Measurements from ENCODE around the gene EOLA1.
A peak's percentile ranks its signal among the peaks of the same experiment; 100 is the strongest.
"Not testable (repeated sequence)": the region's sequence is repeated elsewhere in the genome, so short reads cannot be mapped to it uniquely, and the experiment has no call there.

The EOLA1 gene

GRCh38 chrX:149515954-149516602 lies 24.7 kb upstream of the EOLA1 start:
- no peak for DNase-seq

- no peak for DNase-seq
Observed at GRCh38 chrX:149516604-149517003, 24.2 kb upstream of the EOLA1 start.

- no peak for DNase-seq
Observed at GRCh38 chrX:149517308-149517707, 23.5 kb upstream of the EOLA1 start.

GRCh38 chrX:149518236-149518635 lies 22.6 kb upstream of the EOLA1 start:
- DNase-seq: no peak

GRCh38 chrX:149520636-149521277 lies 20.1 kb upstream of the EOLA1 start:
- DNase-seq: not testable (repeated sequence)

- DNase-seq: no peak
Observed at GRCh38 chrX:149521438-149521837, 19.4 kb upstream of the EOLA1 start.

- no peak for DNase-seq
Observed at GRCh38 chrX:149522916-149523315, 17.9 kb upstream of the EOLA1 start.

- DNase-seq: peak; percentile 66
Observed at GRCh38 chrX:149525389-149525788, 15.4 kb upstream of the EOLA1 start.

GRCh38 chrX:149525903-149526302 lies 14.9 kb upstream of the EOLA1 start:
- peak; percentile 14 for DNase-seq

- not testable (repeated sequence) for DNase-seq
Observed at GRCh38 chrX:149526318-149527033, 14.3 kb upstream of the EOLA1 start.

GRCh38 chrX:149527705-149528104 lies 13.1 kb upstream of the EOLA1 start:
- peak; percentile 31 for DNase-seq

- no peak for DNase-seq
Observed at GRCh38 chrX:149528381-149528780, 12.4 kb upstream of the EOLA1 start.

GRCh38 chrX:149531599-149531998 lies 9.2 kb upstream of the EOLA1 start:
- no peak for DNase-seq

GRCh38 chrX:149532868-149533267 lies 7.9 kb upstream of the EOLA1 start:
- DNase-seq: not testable (repeated sequence)

GRCh38 chrX:149533999-149534398 lies 6.8 kb upstream of the EOLA1 start:
- DNase-seq: not testable (repeated sequence)

GRCh38 chrX:149534926-149535602 lies 5.7 kb upstream of the EOLA1 start:
- not testable (repeated sequence) for DNase-seq

GRCh38 chrX:149537474-149537873 lies 3.3 kb upstream of the EOLA1 start:
- not testable (repeated sequence) for DNase-seq

- DNase-seq: peak; percentile 85
Observed at GRCh38 chrX:149539283-149540130, 1.3 kb upstream of the EOLA1 start.

- DNase-seq: peak; percentile 86
Observed at GRCh38 chrX:149540131-149540620, 636 bp upstream of the EOLA1 start.

GRCh38 chrX:149541521-149542047 lies 772 bp downstream of the EOLA1 start:
- DNase-seq: no peak

- not testable (repeated sequence) for DNase-seq
Observed at GRCh38 chrX:149545545-149546543, 5.0 kb downstream of the EOLA1 start.
